Heart left ventricle (tissue), 13 donors: ENCODE results near the gene TMEM47.

Experiments
- POLR2A ChIP-seq, 2 donors: fragments of 450-650 bp; IDR thresholded peaks; one replicate each; pipeline ENCODE4 v1.6.1; 2017; ENCODE audit warnings: antibody characterized with exemption in 2 of 2, mild to moderate bottlenecking in 2 of 2, moderate library complexity in 2 of 2
- TF ChIP-seq, protein P1 (sequence below), 12 donors: fragments of 200-600 bp; sonication (generic) in 4 of 12; IDR thresholded peaks; one replicate each; pipeline versions ENCODE4 v1.5.0 to v1.8.0; 2018 to 2022; ENCODE audit warnings: antibody characterized with exemption in 12 of 12, mild to moderate bottlenecking in 5 of 12
- donor health status: ischemic (EF 13 %, LVEDD 7.1; RV severe dilation, severe dysfunction).
- donor health status: DM: no; HTN: yes; CAD: no.
- donor health status: DM: no; HTN: no; CAD: no.
- donor health status: ischemic (EF 25% LVEDD 6.9; RV normal size, moderate dysfunction).
- donor health status: ischemic (EF 25% LVEDD 5.7; RV mildly dilated, moderate dysfunction).
- donor health status: ischemic (EF 35%, LVEDD 5.7; RV mildly dilated, moderate dysfunction).
- donor health status: nonischemic (EF 11% LVEDD 7.7; RV severe dilation, severe dysfunction).
- donor health status: DM: yes; HTN: yes; CAD: no.
- donor health status: PGD.
- donor health status: ischemic (EF 29% LVEDD 5.4; RV normal size, mild dysfunction).
- donor health status: nonischemic (EF 23%, LVEDD 6.1; RV moderate dilation, normal function).

DNA sequence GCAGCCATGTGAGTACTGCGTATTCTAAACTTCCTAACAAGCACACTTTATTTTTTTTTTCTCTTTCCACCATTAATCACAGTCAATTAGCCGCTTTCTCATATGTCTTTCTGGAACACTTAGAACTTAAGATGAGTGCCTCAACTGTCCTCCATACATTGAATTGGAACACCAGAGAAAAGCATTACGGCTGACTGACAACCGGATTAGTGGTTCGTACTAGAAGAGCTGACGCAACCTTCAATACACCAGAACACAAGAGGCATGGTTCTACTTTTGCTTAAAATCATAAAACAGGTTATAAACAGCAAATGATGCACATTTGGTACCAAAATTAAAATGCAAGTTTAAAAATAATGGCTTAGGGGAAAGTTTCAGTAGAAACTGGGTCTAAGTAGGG is 3.3 kb downstream of the TMEM47 start:
- TF ChIP-seq, protein P1, sequence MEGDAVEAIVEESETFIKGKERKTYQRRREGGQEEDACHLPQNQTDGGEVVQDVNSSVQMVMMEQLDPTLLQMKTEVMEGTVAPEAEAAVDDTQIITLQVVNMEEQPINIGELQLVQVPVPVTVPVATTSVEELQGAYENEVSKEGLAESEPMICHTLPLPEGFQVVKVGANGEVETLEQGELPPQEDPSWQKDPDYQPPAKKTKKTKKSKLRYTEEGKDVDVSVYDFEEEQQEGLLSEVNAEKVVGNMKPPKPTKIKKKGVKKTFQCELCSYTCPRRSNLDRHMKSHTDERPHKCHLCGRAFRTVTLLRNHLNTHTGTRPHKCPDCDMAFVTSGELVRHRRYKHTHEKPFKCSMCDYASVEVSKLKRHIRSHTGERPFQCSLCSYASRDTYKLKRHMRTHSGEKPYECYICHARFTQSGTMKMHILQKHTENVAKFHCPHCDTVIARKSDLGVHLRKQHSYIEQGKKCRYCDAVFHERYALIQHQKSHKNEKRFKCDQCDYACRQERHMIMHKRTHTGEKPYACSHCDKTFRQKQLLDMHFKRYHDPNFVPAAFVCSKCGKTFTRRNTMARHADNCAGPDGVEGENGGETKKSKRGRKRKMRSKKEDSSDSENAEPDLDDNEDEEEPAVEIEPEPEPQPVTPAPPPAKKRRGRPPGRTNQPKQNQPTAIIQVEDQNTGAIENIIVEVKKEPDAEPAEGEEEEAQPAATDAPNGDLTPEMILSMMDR (IDR thresholded peaks at IDR 0.05), result no peak
- no peak for TF ChIP-seq POLR2A (IDR thresholded peaks at IDR 0.05)
